Measurements from ENCODE around the gene ZSWIM6.

ZSWIM6 gene

DNA sequence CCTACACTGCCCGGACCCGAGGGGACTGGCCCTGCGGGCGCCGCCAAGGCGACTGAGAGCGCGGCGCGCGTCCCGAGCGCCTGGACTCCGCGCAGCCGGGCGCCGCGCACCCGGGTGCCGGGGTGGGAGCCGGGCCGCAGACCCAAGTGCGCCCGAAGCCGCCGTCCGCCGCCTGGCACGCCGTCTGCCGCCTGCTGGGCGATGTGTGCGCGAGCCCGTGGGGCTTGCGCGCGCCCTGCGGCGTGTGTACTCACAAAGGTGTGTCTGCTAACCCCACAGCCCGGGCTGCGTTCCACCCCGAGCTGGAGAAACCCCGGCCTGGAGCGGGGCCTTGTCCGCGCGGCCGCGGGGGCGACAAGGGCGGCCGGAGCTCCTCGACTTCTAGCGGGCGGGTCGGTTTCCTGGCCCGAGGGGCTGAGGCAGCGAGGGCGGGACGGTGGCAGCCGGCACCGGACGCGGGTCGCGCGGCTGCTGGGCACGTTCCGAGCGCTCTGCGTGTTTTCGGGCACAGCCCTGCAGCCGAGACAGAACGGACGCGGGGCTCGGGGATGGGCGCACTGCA is 1.1 kb upstream of the ZSWIM6 start:
- peak in 1 of 2 donors; percentile 45 for DNase-seq (ENCODE audit: low read depth in 2 of 2, low spot score in 1 of 2)

DNA sequence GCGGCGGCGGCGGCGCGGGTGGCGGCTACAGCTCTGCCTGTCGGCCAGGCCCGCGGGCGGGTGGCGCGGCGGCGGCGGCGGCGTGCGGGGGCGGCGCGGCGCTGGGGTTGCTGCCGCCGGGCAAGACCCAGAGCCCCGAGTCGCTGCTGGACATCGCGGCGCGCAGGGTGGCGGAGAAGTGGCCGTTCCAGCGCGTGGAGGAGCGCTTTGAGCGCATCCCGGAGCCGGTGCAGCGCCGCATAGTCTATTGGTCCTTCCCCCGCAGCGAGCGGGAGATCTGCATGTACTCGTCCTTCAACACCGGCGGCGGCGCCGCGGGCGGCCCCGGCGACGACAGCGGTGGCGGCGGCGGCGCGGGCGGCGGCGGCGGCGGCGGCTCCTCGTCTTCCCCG is 296 bp downstream of the ZSWIM6 start:
- DNase-seq (ENCODE audit: low read depth in 2 of 2, low spot score in 1 of 2) = no peak

DNA sequence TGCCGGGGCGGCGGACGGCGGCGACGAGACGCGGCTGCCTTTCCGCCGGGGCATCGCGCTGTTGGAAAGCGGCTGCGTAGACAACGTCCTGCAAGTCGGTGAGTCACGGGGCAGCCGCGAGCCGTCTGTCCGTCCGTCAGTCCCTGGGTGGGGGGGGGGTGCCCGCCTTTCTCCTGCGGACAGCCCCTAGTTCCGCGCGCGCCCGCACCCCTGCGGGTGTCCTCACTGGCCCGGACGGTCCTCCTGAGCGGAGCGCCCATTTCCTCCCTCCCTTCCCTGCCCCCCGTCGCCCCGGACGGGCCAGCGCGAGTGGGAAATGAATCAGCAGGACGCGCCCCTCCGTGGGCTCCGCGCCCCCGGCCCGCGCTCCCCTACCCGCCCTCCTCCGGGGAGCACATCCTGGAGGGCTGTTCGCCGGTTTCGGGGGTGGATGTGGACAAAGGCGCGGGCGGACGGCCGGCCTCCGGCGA is 828 bp downstream of the ZSWIM6 start:
- no peak for DNase-seq (ENCODE audit: low read depth in 2 of 2, low spot score in 1 of 2)

DNA sequence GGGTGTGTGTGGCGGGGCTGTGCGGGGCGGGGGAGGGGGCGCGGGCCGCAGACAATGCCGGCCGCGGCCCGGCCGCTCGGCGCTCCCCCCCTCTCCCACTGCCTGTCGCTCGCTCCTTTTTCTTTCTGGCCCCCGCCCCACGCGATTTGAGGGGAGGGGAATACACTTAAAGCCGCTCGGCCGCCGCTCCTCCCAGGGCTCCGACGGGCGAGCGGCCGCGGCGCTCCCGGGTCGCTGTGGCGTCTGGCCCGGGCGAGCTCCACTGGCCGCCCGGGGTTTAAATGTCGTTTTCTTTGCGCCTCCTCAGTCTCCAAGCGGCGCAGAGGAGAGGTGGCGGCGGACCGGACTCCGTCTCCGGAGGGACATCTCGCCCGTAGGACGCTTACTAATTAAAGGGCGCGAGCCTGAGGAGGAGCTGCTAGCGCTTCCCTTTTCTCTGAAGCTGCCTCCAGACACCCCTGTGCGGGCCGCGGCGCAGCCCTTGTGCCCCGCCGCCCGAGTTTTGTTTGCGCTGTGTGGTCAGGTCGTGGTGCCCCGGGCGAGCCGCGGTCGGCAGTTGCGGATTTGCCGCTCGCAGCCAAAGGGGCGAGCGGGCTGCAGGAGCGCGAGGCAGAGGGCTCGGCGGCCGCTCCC is 1.4 kb downstream of the ZSWIM6 start:
- DNase-seq (ENCODE audit: low read depth in 2 of 2, low spot score in 1 of 2) = no peak

DNA sequence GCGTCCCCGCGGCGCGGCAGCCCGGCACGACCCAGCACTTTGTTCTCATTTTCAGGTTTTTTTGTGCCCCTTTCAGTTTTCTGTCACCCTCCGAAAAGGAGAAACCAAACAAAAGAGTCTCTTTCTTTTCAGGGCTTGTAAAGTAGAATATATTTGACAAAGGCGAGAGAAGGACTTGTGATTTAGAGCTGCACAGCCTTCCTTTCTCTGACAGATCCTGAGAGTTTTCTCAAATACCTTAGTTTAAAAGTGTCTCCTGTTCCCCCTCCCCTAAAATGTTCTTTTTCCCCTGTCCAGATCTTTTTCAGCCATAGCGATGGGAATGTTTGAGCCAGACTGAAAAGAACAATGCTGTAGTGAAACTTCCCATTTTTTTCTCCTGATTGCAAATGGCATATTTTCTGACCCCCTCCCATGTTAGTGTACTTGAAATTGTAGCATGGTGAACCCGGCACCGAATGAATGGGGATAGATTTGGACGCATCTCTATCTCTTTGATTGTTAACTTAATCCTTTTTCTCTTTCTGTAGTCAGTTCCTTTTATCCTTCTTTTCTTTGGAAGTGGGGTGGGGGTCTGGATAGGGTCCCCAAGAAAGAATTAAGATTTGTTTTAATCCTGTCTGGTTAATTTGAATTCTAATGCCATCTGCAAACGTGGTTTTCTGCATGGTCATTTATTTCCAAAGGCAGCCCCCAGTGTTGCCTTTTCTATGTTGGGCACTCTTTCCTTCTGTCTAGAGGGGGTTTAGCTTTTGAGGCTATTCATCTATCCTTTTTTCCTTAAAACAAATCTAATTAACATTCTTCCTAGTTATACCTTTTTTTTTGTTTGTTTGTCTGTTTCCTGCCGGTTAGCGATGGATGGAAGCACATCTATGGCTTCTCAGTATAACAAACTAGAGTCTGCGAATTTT is 2.2 kb downstream of the ZSWIM6 start:
- DNase-seq (ENCODE audit: low read depth in 2 of 2, low spot score in 1 of 2) = no peak

DNA sequence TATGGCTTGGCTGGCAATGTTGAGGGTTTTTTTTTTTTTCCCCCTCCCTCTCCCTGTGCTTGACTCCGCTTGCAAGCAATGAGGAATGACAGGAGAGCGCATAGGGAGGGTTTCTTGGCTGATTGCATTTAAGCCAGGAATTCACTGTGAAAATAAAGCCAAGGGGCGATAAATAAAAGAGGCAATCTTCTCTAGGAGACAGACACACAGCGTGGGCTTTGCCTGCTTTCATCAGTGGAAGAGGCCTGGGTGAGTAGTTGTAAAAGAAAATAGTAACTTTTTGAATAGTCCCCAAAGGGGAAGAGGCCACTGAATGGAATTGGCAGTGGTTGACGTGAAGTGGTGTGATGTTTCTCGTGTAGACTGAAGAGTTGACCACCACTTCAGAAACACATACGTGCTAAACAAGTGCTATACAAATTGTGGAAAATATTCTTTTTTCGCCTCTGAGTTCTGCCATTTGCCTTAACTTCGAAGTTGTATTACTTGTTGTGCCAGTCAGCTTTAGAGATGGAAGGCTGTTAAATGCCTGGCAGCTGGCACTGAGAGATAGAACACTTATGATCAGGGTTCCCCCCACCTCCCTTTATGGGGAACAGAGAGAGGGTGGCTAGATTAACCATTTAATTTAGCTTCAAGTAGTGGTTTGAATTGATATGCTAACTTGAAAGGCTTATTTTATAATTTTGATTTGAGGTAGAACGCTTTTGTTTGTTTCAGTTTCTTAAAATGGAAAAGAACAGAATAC is 3.0 kb downstream of the ZSWIM6 start:
- no peak for DNase-seq (ENCODE audit: low read depth in 2 of 2, low spot score in 1 of 2)

DNA sequence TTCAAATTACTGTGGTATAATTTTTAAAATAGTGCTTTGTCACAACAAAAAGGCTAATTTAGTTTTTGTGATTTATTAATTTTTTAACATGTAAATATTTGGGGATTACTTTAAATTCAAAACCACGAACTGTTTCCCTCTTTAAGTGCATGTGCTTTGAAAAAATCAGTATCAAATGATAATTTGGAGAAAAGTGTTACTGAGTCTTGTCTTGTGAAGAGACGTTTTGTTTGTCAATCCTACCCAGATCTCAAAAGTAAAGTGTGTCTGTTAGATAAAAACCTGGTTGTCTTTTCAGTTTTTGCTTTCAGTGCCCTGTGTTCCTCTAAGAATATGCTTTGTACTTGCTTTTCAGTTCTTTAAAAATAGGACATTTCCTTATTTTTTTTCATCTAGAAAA is 7.7 kb downstream of the ZSWIM6 start:
- no peak for DNase-seq (ENCODE audit: low read depth in 2 of 2, low spot score in 1 of 2)

DNA sequence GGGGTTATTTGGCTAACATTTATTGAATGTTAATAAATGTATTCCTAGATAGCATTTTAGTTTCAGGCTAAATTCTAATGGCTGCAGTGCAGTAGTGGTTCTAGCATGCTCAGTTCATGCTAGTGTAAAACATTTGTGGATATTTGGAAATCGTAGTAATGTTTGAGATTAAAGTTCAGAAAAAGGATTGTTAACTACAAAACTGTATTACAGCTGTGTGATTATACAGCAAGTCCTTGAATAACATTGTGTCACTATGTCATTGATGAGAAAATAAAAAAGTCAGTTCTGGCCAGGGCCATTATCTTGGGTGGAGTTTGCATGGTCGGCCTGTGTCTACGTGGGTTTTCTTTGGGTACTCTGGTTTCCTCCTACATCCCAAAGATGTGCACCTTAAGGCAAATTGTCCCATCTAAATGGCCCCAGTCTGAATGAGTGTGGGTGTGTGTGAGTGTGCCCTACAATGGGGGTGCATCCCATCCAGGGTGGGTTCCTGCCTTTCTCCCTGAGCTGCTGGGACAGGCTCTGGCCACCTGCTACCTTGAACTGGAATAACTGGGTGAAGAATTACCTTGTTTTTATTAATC is 8.8 kb downstream of the ZSWIM6 start:
- DNase-seq (ENCODE audit: low read depth in 2 of 2, low spot score in 1 of 2) = no peak

DNA sequence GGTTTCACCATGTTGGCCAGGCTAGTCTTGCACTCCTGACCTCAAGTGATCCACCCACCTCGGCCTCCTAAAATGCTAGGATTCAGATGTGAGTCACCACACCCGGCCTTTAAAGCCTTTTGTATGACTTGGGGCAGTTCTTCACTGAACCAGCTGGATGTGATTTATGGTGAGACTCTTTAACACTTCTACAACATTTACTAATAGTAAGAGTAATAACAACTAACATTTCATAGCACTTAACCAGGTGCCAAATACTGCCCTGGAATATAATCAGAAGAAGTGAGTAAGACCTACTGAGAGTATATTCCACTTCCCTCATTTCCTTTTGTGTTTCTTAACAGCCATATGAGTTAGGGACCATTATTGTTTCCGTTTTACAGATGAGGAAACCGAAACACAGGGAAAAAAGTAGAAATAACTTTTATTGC is 10.0 kb downstream of the ZSWIM6 start:
- DNase-seq (ENCODE audit: low read depth in 2 of 2, low spot score in 1 of 2) = no peak

DNA sequence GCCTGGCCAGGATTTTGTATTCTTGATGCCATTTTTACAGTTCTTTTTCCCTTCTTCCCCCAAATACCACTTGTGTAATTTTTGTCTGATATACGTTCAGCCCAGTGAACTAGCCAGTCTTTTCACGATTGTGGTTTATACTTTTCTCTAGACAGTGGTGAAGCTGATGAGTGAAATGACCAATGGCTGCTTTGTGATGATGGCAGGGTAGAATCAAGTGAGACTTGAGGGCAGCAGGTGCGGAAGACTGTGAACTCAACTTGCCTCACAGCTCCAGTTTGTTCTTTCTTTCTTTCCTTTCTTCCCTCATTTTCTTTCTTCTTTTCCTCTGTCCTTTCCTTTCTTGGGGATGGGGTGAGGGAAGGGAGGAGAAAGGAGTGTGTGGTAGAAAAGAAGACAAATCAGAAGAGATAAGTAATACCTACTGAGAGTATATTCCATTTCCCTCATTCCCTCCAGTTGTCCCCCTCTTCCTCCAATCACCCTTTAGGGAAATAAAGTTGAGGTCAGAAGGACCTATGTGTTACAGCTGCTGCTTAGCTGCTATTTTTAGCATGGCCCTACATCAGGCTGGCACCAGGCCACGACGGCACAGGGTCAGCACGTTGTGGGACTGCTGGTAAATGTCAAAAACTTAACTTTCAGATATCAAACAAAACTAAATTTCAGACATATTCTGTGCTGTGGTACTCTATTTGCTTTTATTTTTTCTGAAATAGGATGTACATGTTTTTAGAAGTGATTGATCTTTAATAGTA is 12.3 kb downstream of the ZSWIM6 start:
- no peak for DNase-seq (ENCODE audit: low read depth in 2 of 2, low spot score in 1 of 2)

DNA sequence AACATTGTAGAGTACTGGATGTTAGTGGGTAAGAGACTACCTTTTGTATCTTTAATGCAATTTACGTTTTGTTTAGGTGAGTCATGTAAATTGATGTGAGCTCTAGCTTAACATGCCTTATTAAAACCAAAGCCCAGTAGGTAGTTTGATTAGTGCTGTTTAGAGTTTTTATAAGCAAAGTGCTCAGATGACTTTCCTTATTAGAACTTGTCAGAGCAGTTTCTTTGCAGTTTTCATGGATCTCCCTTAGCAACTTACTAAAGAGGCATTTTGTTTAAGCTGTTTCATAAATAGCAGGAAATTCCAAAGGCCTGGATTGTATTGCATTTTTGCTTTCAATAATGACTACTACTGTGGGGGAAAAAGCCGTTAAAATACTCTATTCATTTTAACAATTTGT is 14.5 kb downstream of the ZSWIM6 start:
- no peak for DNase-seq (ENCODE audit: low read depth in 2 of 2, low spot score in 1 of 2)

DNA sequence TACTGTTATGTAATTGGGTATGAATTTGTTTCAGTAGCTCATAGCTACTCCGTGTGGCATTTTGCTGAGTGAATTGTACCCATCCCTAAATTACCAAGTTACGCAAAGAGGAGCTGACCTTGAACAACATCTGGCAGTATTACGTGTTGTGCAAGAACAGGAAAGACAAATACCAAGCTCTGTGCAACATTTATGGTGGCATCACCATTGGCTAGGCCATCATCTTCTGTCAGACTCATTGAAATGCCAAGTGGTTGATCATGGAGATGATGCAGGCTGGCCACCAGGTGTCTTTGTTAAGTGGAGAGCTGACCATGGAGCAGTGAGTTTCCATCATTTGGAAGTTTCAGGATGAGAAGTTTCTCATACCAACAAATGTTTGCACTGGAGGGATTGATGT is 15.0 kb downstream of the ZSWIM6 start:
- no peak for DNase-seq (ENCODE audit: low read depth in 2 of 2, low spot score in 1 of 2)

DNA sequence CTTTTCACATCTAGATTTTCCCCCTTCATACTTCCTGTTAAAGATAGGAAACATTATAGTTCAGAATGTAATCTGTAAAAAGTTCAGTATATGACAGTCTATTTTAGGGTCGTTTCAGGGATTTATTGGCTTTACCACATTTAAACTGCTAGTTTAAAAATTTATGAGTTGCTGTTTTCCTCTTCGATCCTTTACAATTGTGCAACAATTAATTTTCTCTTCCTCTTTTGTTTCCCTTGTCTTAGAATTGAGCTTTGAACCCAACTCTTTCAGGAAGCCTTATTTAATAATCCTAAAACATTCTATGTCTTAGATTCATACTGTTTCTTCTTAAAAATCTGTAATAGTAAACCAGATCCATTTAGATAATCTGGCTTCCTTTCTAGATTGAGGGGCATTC is 16.4 kb downstream of the ZSWIM6 start:
- no peak for DNase-seq (ENCODE audit: low read depth in 2 of 2, low spot score in 1 of 2)

DNA sequence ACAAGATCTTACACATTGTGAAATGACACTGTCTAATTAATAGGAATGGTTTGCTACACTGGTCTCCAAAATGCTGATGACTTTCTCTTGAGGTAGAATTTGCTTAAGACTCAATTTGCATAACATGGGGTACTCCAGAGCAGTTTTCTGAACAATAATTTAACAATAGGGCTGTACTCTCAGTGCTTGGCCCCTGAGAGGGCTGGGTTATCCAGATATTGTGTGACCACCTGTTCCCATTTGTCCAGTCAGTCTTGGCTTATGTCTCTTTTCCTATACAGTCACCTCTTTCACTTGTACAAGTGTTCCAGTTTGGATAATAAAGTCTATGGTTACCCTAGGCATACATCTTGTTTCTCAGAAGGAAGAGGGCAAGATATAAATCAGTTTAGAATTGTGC is 17.9 kb downstream of the ZSWIM6 start:
- no peak for DNase-seq (ENCODE audit: low read depth in 2 of 2, low spot score in 1 of 2)

DNA sequence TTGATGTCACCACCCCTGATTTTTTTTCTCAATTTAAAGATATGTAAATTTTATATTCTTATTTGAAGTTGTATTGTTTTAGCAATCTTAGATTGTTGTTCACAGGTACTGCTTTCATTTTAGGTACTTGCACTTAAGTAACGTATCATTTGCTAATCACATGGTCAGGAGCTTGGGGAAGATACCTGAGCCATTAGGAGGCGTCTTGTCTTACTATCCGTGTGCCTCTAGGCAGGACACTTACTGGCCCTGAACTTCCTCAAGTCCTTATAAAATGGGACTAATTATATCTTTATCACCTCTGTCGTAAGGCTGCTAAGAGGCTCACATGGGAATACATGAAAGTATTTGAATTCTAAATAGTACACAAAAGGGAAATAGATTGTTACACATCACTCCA is 18.5 kb downstream of the ZSWIM6 start:
- DNase-seq (ENCODE audit: low read depth in 2 of 2, low spot score in 1 of 2) = no peak

DNA sequence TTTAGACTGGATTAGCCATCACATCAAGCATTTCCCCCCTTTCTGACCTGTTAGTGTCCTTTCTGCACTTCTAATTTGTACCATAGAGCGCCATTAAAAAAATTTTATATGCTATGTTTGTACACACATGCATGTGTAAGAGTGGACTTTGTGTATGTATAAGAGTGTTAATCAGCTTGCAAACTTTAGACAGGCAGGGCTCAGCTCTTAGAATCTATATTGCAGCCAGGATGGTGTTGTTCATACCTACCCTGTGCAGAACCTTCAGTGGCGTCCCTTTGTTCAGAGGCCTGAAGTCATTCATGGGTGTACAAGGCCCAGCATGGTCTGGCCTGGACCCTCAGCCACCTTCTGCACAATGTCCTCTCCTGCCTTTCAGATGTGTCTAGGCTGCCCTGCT is 19.7 kb downstream of the ZSWIM6 start:
- DNase-seq (ENCODE audit: low read depth in 2 of 2, low spot score in 1 of 2) = no peak

DNA sequence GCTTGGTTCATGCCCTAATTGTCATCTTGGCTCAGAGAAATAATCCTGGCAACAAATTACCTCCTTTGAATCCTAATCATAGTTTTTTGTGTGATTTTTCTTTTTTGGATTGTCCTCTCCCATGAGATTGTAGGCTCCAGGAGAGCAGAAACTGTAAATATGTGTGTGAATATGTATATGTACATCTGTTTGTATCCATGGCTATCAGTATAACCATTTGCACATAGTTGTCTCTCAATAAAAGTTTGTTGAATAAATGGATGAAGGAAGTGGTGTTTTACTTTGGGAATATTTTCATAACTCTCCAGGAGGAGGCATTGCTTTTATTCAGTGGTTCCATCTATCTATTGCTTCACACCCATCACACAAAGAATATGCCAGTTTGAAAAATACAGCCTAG is 20.1 kb downstream of the ZSWIM6 start:
- DNase-seq (ENCODE audit: low read depth in 2 of 2, low spot score in 1 of 2) = no peak

DNA sequence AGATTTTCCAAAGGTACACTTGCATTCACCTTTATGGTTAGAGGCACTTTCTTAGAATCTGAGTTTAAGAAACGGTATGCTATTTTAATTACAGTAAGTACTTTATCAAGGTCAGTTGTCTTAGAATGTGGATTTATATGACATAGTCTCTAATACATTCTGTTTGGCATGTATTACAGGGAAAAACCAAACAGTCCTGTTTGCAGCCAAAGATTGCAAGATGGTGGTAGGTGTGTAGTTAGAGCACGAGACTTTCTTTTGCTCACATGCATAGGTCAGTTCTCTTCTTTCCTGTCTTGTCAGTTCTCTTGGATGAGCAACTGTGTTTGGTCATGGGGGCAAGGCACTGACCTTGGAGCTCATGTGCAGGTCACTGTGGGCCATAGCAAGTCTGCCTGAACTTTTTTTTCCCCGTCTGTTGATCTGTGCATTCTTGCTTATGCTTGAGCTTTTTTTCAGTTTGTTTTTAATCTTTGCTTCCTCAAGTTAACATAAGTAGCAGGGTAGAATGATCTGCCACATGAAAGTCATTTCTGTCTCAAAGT is 20.6 kb downstream of the ZSWIM6 start:
- no peak for DNase-seq (ENCODE audit: low read depth in 2 of 2, low spot score in 1 of 2)

DNA sequence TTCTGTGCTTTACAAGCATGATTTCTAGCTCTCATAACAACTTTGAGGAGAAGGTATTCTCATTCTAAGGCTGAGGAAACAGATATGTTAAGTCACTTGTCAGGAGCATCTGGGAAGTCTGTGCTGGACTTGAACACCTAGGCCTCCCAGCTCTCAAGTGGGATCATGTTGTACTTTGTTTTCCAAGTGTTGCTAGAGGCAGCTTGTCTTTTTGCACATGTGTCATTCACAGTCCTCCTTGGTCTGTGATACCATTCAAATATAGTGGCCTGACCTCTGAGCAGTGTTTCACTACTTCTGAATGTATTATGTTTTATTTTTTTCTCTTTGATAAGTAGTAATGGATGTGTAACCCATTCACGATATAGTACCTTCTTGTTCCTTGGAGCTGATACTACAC is 21.2 kb downstream of the ZSWIM6 start:
- no peak for DNase-seq (ENCODE audit: low read depth in 2 of 2, low spot score in 1 of 2)

DNA sequence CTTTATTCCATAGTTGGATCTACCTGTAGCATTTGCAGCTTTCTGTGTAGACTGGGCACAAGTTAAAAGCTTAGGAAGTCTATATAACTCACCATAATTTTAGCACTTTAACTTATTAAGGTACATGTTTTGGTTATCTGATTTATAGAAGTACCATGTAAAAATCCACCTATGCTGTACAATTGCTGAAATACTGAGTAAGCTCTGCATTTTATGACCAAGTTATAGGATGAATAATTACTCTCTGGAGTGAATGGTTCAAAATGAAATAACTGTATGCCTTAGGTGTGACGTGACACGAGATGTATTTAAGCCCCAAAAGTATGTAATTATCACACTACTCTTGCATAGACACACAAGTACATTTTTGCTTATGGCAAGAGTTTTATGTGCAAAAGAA is 22.1 kb downstream of the ZSWIM6 start:
- no peak for DNase-seq (ENCODE audit: low read depth in 2 of 2, low spot score in 1 of 2)
